SK-N-SH (cell line): ENCODE results near the gene PRSS16. TPM values are rescaled to one million over a fixed set of nuclear protein-coding genes. Genes with fewer than 3 reads are reported as not detected.

ENCODE experiments used
- CTCF ChIA-PET: fragments of 300-600, 350-600 bp; formaldehyde crosslinking; extraction: SDS; loops from one replicate; lab custom pipeline; 2021; lab: Yijun Ruan, JAX
- POLR2A ChIA-PET: fragments of 350-600 bp; sonication (Branson Sonifier 250); formaldehyde crosslinking; extraction: SDS; loops from one replicate; lab custom pipeline; 2020; ENCODE audit warnings: antibody characterized with exemption, inconsistent platforms; lab: Yijun Ruan, JAX
- DNase-seq: peaks from one replicate; pipeline ENCODE4 v3.0.0; 2012
- H2AFZ ChIP-seq: fragments of 200-600 bp; sonication (generic); 2 replicates; pipeline ENCODE4 v1.8.1; 2016; ENCODE audit warnings: antibody characterized with exemption, mild to moderate bottlenecking, low read depth
- H3F3A ChIP-seq: fragments of 200-600 bp; sonication (generic); replicated peaks from 2 replicates; pipeline ENCODE3; 2016; ENCODE audit warnings: antibody characterized with exemption, mild to moderate bottlenecking; ENCODE audit not compliant: insufficient read depth
- H3K27ac ChIP-seq, 2 experiments: fragments of 200-500 bp in 1 of 2; fragments of 200-600 bp in 1 of 2; sonication (Bioruptor generic) in 1 of 2; sonication (generic), shearing (Covaris generic) in 1 of 2; 2 replicates each; pipeline versions ENCODE4 v1.5.1 to v1.6.1; 2014 to 2016; ENCODE audit warnings: low read depth in 2 of 2, inconsistent platforms in 1 of 2, low read length in 1 of 2, mild to moderate bottlenecking in 1 of 2, mixed read lengths in 1 of 2
- H3K27me3 ChIP-seq: fragments of 200-600 bp; sonication (generic), shearing (Covaris generic); 2 replicates; pipeline ENCODE4 v1.6.1; 2016; ENCODE audit warnings: mixed run types; ENCODE audit not compliant: insufficient read depth
- H3K36me3 ChIP-seq, 2 experiments: fragments of 200-500 bp in 1 of 2; fragments of 200-600 bp in 1 of 2; sonication (Bioruptor generic) in 1 of 2; sonication (generic) in 1 of 2; replicated peaks in 1 of 2; 2 replicates each; pipeline versions ENCODE3 to v1.5.1; 2014 to 2016; ENCODE audit warnings: low read length in 1 of 2, mild to moderate bottlenecking in 1 of 2; ENCODE audit not compliant: insufficient read depth in 2 of 2, control insufficient read depth in 1 of 2
- H3K4me1 ChIP-seq, 2 experiments: fragments of 200-500 bp in 1 of 2; fragments of 200-600 bp in 1 of 2; sonication (Bioruptor generic) in 1 of 2; sonication (generic), shearing (Covaris generic) in 1 of 2; 2 replicates each; pipeline versions ENCODE4 v1.5.1 to v1.6.1; 2014 to 2016; ENCODE audit warnings: low read depth in 1 of 2, low read length in 1 of 2, mixed run types in 1 of 2; ENCODE audit not compliant: insufficient read depth in 2 of 2, control insufficient read depth in 1 of 2
- H3K4me2 ChIP-seq: fragments of 200-600 bp; sonication (generic), shearing (Covaris generic); 2 replicates; pipeline ENCODE4 v1.6.1; 2017; ENCODE audit warnings: mixed run types
- H3K4me3 ChIP-seq, 2 experiments: fragments of 200-500 bp in 1 of 2; fragments of 200-600 bp in 1 of 2; sonication (Bioruptor generic) in 1 of 2; sonication (generic), shearing (Covaris generic) in 1 of 2; 2 replicates each; pipeline versions ENCODE4 v1.5.1 to v1.8.1; 2014 to 2016; ENCODE audit warnings: low read depth in 2 of 2, inconsistent platforms in 1 of 2, low read length in 1 of 2, mild to moderate bottlenecking in 1 of 2, mixed read lengths in 1 of 2, moderate library complexity in 1 of 2
- H3K79me2 ChIP-seq: fragments of 200-600 bp; sonication (generic); 2 replicates; pipeline ENCODE4 v1.8.1; 2017; ENCODE audit warnings: mild to moderate bottlenecking; ENCODE audit not compliant: insufficient read depth
- H3K9ac ChIP-seq: fragments of 200-600 bp; sonication (generic); 2 replicates; pipeline ENCODE4 v1.6.1; 2017; ENCODE audit warnings: mixed run types
- H3K9me2 ChIP-seq: fragments of 200-600 bp; sonication (generic); 2 replicates; pipeline ENCODE4 v1.6.1; 2017; ENCODE audit warnings: mixed run types
- H3K9me3 ChIP-seq: fragments of 200-600 bp; sonication (generic); 2 replicates; pipeline ENCODE4 v1.6.1; 2017; ENCODE audit warnings: mixed run types, mild to moderate bottlenecking, moderate library complexity
- H4K20me1 ChIP-seq: fragments of 200-600 bp; sonication (generic); 2 replicates; pipeline ENCODE4 v1.6.1; 2017; ENCODE audit warnings: mild to moderate bottlenecking, mixed run types; ENCODE audit not compliant: insufficient read depth
- EP300 ChIP-seq, 2 experiments: IDR thresholded peaks; 2 replicates each; pipeline versions ENCODE4 v1.4.0 to v1.6.1; 2012; ENCODE audit warnings: borderline replicate concordance in 1 of 2, low read depth in 1 of 2, low read length in 1 of 2
- EZH2phosphoT487 ChIP-seq: fragments of 200-600 bp; sonication (generic); IDR thresholded peaks from 2 replicates; pipeline ENCODE4 v1.6.1; 2017; ENCODE audit warnings: low read depth, mixed run types, mild to moderate bottlenecking, antibody characterized with exemption, moderate library complexity, borderline replicate concordance
- FOSL2 ChIP-seq: IDR thresholded peaks from 2 replicates; pipeline ENCODE4 v1.4.0; 2012; ENCODE audit warnings: low read depth, mild to moderate bottlenecking, moderate library complexity, borderline replicate concordance
- FOXJ3 ChIP-seq: sonication (generic); formaldehyde crosslinking; IDR thresholded peaks from 2 replicates; pipeline ENCODE4 v1.5.1; 2020; ENCODE audit warnings: mild to moderate bottlenecking, missing genetic modification reagents
- GATA2 ChIP-seq: sonication (generic); formaldehyde crosslinking; IDR thresholded peaks from 2 replicates; pipeline ENCODE4 v1.5.0; 2020; ENCODE audit warnings: mild to moderate bottlenecking, missing genetic modification reagents
- MXI1 ChIP-seq: IDR thresholded peaks from 2 replicates; pipeline ENCODE4 v1.6.1; 2012; ENCODE audit warnings: mild to moderate bottlenecking, low read depth, low read length, improper control_type of control experiment
- NFIC ChIP-seq: IDR thresholded peaks from 2 replicates; pipeline ENCODE4 v1.4.0; 2012; ENCODE audit warnings: borderline replicate concordance
- NRF1 ChIP-seq: IDR thresholded peaks from 2 replicates; pipeline ENCODE4 v1.6.1; 2012; ENCODE audit warnings: low read depth, mild to moderate bottlenecking, low read length
- POLR2AphosphoS5 ChIP-seq: IDR thresholded peaks from 2 replicates; pipeline ENCODE4 v1.6.1; 2012; ENCODE audit warnings: low read depth, low read length
- RXRA ChIP-seq: IDR thresholded peaks from 2 replicates; pipeline ENCODE4 v1.4.0; 2012; ENCODE audit warnings: low read depth, mild to moderate bottlenecking, borderline replicate concordance
- SIN3A ChIP-seq: IDR thresholded peaks from 2 replicates; pipeline ENCODE4 v1.6.1; 2012; ENCODE audit warnings: low read depth, mild to moderate bottlenecking, low read length, moderate library complexity, borderline replicate concordance
- SMC3 ChIP-seq: IDR thresholded peaks from 2 replicates; pipeline ENCODE4 v1.6.1; 2012; ENCODE audit warnings: low read depth, low read length, improper control_type of control experiment
- TCF12 ChIP-seq: IDR thresholded peaks from 2 replicates; pipeline ENCODE4 v1.4.0; 2012
- TEAD4 ChIP-seq: IDR thresholded peaks from 2 replicates; pipeline ENCODE4 v1.4.0; 2012; ENCODE audit warnings: mild to moderate bottlenecking, borderline replicate concordance; ENCODE audit not compliant: insufficient read depth
- YY1 ChIP-seq: IDR thresholded peaks from 2 replicates; pipeline ENCODE4 v1.4.0; 2012; ENCODE audit warnings: low read depth, mild to moderate bottlenecking
- WGBS: methylation state at CpG from one replicate; pipeline ENCODE4 v1.1.6; 2017; ENCODE audit warnings: low lambda C conversion rate; 5-methylcytosine and 5-hydroxymethylcytosine counted together
- polyA plus RNA-seq, 3 experiments: library from polyadenylated mRNA; depleted of rRNA; stranded (reverse); fragments of >200 nt; gene quantifications; 2 replicates each; pipeline ENCODE4 v1.2.3, GENCODE V29; 2012
- TF ChIP-seq, protein P1 (sequence below): IDR thresholded peaks from 2 replicates; pipeline ENCODE4 v1.4.0; 2012; ENCODE audit warnings: low read depth, borderline replicate concordance
- TF ChIP-seq, protein P2 (sequence below): fragments of 200-600 bp; sonication (generic); IDR thresholded peaks from 2 replicates; pipeline ENCODE4 v1.6.1; 2017; ENCODE audit warnings: antibody characterized with exemption, mild to moderate bottlenecking, moderate library complexity
- TF ChIP-seq, protein P3 (sequence below): fragments of 150-350 bp; IDR thresholded peaks from 2 replicates; pipeline ENCODE4 v1.6.1; 2017; ENCODE audit warnings: antibody characterized with exemption, low read length, low read depth, borderline replicate concordance

Gene PRSS16
- polyA plus RNA-seq, 1 of the 3 experiments (the other 2 are of a cell fraction), result 0.07 TPM

DNA sequence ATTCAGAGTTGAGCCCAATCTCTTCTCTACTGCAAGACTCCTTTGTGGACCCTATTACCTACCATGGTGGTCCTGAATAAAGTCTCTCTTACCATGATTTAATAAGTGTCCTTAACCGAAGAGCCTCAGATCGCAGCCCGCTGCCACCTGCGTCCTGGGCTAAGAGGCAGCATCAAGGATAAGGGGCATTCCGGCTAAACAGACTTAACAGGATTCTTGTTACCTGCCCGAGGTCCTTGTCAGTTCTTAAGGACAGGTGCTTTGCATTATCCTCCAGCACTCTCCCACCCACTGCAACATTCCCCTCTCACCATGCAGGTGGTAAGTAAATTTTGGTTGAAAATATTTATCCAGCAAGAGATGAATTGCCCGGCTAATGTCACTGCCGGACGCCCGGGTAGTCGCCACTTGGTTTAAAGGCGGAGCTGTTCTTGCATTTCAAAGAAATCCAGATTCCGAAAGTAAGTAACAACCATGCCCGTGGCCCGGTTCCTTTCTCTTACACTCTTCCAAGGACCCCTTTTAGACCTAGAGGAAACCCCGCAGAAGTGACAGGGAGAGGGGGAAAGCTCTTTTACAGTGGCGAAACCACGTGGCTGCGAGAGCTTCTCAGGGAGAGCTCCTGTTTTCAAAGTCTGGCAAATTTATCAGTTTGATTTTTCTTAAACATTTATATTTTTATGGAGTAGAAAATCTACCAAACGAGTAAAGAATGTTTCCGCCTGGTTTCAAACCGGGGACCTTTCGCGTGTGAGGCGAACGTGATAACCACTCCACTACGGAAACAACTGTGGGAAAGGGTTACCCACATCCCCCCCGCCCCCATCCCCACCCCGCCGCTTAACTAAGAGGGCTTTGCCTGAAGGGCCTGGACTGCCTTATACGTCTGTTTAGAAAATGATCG lies 41.9 kb upstream of the PRSS16 start:
- TF ChIP-seq TCF12 (no peak), GATA2 (no peak), RXRA (no peak), NFIC (no peak), FOXJ3 (CRISPR knock-in tag) (no peak), EP300 (IDR thresholded peaks at IDR 0.05; ENCODE audit: borderline replicate concordance in 1 of 2, low read depth in 1 of 2, low read length in 1 of 2) (no peak), POLR2AphosphoS5 (no peak), SMC3 (no peak), NRF1 (no peak), MXI1 (no peak), SIN3A (no peak), YY1 (no peak), FOSL2 (no peak), EZH2phosphoT487 (no peak), TEAD4 (no peak)
- TF ChIP-seq, protein P1, sequence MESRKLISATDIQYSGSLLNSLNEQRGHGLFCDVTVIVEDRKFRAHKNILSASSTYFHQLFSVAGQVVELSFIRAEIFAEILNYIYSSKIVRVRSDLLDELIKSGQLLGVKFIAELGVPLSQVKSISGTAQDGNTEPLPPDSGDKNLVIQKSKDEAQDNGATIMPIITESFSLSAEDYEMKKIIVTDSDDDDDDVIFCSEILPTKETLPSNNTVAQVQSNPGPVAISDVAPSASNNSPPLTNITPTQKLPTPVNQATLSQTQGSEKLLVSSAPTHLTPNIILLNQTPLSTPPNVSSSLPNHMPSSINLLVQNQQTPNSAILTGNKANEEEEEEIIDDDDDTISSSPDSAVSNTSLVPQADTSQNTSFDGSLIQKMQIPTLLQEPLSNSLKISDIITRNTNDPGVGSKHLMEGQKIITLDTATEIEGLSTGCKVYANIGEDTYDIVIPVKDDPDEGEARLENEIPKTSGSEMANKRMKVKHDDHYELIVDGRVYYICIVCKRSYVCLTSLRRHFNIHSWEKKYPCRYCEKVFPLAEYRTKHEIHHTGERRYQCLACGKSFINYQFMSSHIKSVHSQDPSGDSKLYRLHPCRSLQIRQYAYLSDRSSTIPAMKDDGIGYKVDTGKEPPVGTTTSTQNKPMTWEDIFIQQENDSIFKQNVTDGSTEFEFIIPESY, result no peak
- TF ChIP-seq, protein P2, sequence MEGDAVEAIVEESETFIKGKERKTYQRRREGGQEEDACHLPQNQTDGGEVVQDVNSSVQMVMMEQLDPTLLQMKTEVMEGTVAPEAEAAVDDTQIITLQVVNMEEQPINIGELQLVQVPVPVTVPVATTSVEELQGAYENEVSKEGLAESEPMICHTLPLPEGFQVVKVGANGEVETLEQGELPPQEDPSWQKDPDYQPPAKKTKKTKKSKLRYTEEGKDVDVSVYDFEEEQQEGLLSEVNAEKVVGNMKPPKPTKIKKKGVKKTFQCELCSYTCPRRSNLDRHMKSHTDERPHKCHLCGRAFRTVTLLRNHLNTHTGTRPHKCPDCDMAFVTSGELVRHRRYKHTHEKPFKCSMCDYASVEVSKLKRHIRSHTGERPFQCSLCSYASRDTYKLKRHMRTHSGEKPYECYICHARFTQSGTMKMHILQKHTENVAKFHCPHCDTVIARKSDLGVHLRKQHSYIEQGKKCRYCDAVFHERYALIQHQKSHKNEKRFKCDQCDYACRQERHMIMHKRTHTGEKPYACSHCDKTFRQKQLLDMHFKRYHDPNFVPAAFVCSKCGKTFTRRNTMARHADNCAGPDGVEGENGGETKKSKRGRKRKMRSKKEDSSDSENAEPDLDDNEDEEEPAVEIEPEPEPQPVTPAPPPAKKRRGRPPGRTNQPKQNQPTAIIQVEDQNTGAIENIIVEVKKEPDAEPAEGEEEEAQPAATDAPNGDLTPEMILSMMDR, result no peak
- TF ChIP-seq, protein P3, sequence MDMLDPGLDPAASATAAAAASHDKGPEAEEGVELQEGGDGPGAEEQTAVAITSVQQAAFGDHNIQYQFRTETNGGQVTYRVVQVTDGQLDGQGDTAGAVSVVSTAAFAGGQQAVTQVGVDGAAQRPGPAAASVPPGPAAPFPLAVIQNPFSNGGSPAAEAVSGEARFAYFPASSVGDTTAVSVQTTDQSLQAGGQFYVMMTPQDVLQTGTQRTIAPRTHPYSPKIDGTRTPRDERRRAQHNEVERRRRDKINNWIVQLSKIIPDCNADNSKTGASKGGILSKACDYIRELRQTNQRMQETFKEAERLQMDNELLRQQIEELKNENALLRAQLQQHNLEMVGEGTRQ, result no peak
- Histone ChIP-seq H2AFZ (0 out of 2 replicates have a peak overlapping the region, but pooled peaks have one; percentile 8), H3K27me3 (peaks cover 37% of the 10 kb centered on the region; the same call in 1 of the 2 replicates), H3F3A (no peaks in the 10 kb centered on the region), H3K9ac (no peak overlapping the region), H3K27ac (no peak overlapping the region), H3K79me2 (no peaks in the 10 kb centered on the region), H3K9me2 (no peaks in the 10 kb centered on the region), H3K4me3 (peak overlapping the region; percentile 27 to 29; a peak in 2 of 4 replicates), H3K4me2 (0 out of 2 replicates have a peak overlapping the region, but pooled peaks have one; percentile 17), H3K9me3 (no peaks in the 10 kb centered on the region), H3K4me1 (no peaks in the 10 kb centered on the region), H3K36me3 (no peaks in the 10 kb centered on the region), H4K20me1 (no peaks in the 10 kb centered on the region)
- ChIA-PET CTCF (interaction anchor here (0.6 to 1.2 kb wide), 2 partner anchors 107 to 253 kb away, joined by 3 read pairs; no protein-coding TSS in a partner anchor), POLR2A (no interaction called here)
- WGBS, result 10% methylated on average over 32 of the region's 32 CpGs
- DNase-seq, result peak; percentile 25
